Activated T-helper 1 cell treated with Interleukin-2 at 50 U/mL for 16 hours (primary cell): Measurements from ENCODE around the gene UBE4A.

Experiments used
- DNase-seq: peaks from one replicate; pipeline ENCODE4 v3.0.0-alpha.2; 2020; ENCODE audit warnings: low read depth

The UBE4A gene, protein sequence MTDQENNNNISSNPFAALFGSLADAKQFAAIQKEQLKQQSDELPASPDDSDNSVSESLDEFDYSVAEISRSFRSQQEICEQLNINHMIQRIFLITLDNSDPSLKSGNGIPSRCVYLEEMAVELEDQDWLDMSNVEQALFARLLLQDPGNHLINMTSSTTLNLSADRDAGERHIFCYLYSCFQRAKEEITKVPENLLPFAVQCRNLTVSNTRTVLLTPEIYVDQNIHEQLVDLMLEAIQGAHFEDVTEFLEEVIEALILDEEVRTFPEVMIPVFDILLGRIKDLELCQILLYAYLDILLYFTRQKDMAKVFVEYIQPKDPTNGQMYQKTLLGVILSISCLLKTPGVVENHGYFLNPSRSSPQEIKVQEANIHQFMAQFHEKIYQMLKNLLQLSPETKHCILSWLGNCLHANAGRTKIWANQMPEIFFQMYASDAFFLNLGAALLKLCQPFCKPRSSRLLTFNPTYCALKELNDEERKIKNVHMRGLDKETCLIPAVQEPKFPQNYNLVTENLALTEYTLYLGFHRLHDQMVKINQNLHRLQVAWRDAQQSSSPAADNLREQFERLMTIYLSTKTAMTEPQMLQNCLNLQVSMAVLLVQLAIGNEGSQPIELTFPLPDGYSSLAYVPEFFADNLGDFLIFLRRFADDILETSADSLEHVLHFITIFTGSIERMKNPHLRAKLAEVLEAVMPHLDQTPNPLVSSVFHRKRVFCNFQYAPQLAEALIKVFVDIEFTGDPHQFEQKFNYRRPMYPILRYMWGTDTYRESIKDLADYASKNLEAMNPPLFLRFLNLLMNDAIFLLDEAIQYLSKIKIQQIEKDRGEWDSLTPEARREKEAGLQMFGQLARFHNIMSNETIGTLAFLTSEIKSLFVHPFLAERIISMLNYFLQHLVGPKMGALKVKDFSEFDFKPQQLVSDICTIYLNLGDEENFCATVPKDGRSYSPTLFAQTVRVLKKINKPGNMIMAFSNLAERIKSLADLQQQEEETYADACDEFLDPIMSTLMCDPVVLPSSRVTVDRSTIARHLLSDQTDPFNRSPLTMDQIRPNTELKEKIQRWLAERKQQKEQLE

GRCh38 chr11:118359295-118359958 lies at the start of gene UBE4A:
Gene UBE4A, plus strand, starts transcription at chr11:118359600. Its CDS starts 5,481 bp downstream, at chr11:118365081.
- peak; percentile 94 for DNase-seq

- no peak for DNase-seq
Observed at GRCh38 chr11:118310271-118310670, 49.1 kb upstream of the UBE4A start.

DNA sequence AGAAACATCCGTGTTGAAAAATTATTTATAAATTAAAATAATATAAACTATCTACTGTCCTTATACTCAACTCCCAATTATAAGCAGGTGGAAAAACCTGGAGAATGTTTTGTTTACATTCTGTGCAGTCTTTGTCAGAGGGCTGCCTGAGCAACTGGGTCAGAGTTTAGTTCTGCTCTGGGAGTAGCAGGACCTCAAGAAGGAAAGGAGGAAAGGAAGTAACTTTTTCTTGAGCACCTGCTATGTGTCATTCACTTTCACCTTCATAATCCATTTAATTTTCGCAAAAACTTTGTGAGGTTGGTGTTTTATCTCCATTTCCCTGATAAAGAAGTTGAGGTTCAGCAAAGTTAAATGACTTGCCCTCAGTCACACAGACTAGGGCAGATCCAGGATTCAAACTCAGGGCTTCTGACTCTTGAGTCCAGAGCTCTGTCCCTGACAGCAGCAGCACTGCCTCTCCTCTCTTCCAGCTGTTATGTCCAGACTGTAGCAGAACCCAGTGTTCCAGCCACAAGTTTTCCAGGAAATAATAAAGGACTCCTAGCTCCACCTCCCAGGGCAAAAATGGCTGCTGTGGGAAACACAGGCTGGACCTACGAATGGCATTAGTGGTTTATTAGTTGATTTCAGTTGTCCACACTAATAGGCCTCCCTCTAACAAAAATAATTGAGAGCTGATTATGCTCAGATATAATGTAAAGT lies 48.5 kb upstream of the UBE4A start:
- no peak for DNase-seq

DNA sequence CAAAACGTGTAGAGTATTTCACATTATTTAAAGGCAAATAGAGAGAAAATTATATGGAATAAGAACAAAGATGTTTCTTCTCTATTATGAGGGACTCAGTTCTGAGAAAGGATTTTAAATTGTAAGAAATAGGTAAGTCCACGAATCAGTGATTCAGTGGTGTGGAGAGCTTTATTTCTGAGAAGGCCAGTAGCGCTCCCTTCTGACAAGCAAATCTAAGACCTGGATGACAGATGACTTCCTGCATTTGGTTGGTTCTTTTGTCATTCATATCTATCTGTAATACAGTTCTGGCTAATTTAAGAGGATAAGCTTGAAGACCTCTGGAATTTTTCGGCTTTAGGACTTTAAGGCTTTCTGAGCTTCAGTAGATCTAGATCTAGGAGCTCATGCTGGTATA lies 47.9 kb upstream of the UBE4A start:
- DNase-seq = no peak

- DNase-seq = no peak
Observed at GRCh38 chr11:118312328-118312727, 47.1 kb upstream of the UBE4A start.

- no peak for DNase-seq
Observed at GRCh38 chr11:118313242-118313641, 46.2 kb upstream of the UBE4A start.

DNA sequence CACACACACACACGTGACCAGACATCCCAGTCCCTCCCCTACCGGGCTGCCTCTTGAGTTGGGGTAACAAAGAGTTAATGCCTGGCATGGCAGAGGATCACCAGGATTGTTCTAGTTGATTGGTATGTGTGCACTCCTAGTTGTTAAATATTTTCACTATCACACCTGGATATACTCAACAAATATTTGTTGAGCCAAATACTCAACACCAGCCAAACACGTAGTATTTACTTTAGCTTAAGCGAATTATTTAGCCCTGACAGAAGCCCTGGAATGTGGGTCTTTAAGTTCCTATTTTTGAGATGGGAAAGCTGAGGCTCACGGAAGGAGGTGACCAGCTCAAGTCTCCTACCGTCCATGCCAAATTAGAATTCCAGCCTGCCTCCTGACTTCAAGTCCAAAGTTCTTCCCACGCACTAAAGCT lies 44.4 kb upstream of the UBE4A start:
- DNase-seq = no peak

GRCh38 chr11:118318124-118318523 lies 41.3 kb upstream of the UBE4A start:
- DNase-seq = no peak

GRCh38 chr11:118318581-118319336 lies 40.6 kb upstream of the UBE4A start:
- DNase-seq = no peak

DNA sequence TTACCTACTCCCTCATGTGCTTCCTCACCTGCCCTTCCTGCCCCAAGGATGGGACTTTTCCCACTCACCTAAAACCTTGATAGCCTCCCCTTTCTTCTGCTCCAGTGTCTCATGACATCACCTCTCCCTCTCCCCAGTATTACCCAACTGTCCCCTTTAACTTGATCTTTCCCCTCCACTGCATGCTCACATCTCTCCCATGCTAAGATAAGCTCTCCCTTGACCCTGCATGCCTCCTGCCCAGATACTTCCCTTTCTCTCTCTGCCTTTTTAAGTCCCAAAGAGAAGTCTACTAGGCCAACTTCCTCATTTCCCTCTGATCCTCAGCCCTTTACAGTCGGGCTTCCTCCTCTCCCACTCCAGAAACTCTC lies 40.1 kb upstream of the UBE4A start:
- no peak for DNase-seq

DNA sequence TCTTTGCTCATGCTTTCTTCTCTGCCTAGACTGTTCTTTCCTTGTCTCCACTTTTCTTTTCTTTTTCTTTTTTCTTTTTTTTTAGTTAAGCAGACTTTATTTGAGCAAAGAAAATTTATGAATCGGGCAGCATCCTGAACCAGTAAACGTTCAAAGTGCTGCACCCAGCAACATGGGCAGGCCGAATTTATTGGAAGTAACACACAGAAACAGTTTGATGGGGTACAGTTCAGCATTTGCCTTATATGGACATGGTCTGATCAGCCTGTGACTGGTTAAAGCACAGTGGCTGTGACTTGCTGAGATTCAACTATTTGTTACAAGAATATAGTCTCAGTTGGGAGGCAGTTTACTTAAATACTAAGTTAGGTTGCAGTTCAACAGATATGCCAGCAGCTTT lies 38.9 kb upstream of the UBE4A start:
- no peak for DNase-seq

DNA sequence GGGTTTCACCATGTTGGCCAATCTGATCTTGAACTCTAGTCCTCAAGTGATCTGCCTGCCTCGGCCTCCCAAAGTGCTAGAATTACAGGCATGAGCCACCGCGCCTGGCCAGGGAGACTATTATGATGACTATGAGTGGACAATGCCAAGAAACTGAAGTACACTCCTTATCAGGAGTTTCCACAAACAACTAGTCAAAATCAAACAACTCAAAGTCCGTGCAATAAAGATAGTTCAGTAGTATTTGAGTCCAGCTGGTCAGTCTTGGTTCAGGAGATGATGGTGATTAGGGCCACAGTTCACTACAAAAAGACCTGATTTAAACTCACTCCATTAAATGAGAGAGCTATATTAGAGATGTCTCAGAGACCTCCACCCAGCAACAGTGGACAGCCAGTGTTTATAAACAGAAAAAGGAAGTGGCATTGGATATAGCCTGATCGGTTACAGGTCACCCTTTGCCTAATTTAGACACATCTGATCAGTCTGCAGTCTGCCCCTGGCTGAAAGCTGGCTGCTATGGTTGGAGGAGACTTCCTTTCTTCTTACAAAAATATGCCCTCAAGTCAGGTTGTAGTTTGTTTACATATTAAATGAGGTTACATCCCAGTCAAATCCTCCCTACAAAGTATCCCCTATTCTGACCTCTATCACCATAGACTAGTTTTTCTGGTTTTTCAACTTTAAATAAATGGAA lies 37.9 kb upstream of the UBE4A start:
- no peak for DNase-seq

GRCh38 chr11:118322721-118323120 lies 36.7 kb upstream of the UBE4A start:
- no peak for DNase-seq

DNA sequence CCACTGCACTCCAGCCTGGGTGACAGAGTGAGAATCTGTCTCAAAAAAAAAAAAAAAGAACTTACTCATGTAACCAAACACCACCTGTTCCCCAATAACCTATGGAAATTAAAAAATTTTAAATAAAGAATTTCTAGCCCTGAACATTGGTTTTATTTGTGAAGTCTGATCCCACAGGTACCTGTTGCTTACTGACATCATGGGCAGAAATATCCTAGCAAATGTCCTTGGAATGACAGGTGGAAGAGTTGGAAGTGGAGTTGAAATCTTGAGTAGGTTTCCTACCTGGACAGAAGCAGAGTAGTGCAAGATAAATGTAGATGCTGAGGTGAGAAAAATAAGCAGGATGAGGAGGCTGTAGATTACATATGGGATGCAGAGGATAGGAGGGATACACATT lies 34.1 kb upstream of the UBE4A start:
- no peak for DNase-seq

DNA sequence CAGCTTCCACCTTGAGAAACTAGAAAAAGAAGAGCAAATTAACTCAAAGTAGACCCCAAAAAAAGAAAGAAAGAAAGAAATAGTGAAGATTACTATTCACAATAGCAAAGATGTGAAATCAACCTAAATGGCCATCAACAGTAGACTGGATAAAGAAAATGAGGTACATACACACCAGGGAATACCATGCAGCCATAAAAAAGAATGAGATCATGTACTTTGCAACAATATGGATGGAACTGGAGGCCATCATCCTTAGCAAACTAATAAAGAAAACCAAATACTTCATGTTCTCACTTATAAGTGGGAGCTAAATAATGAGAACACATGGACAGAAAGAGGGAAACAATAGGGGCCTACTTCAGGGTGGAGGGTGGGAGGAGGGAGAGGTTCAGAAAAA lies 30.7 kb upstream of the UBE4A start:
- no peak for DNase-seq

GRCh38 chr11:118334745-118335144 lies 24.7 kb upstream of the UBE4A start:
- no peak for DNase-seq

DNA sequence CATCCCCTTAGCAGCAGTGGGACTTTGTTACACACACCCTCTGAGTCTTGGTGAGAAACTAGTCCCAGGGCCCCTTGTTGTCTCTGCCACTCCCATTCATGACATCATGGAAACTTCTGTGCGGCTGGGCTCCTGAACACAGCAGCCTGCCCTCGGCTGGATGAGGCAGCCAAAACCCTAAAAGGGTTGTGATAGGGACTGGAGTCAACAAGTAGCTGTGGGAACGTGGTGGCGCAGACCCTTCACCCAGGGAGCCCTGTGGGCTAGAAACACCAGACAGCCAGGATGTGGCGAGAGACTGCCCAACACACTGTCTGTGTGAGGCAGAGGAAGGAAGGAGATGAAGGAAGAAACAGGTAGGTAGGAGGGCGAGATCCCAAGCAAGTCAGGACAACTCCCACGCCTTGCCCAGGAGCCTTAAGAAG lies 20.8 kb upstream of the UBE4A start:
- DNase-seq = peak; percentile 78

DNA sequence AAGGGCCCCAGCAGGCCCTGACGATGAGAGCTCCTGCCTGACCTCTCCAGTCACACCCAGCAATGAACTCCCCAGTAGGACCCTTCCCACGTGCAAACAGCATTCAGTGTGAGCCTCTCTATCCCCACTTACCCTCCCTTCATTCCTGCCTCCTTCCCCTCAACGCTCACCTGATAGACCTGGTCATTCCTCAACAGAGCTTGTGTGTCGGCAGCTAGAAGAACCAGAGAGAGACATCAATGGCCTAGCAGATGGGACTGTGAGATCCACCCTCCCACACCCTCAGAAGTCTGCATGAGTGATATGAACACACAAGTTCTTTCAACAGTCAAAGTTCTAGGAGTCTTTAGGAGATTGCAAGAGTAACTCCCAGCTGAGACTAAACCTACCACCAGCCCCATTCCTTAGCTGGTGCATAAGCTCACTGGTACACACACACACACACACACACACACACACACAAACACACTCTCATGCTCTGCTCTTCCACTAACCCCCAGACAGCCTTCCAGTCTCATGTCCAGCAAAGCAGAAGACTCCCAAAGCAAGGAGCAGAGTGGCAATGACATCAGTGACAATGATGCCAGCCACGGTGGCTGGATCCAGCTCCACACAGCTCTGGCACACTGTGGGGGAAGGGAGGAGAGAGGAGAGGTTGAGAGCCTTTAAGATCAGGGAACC lies 20.0 kb upstream of the UBE4A start:
- no peak for DNase-seq

GRCh38 chr11:118340449-118340848 lies 19.0 kb upstream of the UBE4A start:
- DNase-seq = no peak

GRCh38 chr11:118341261-118341660 lies 18.1 kb upstream of the UBE4A start:
- no peak for DNase-seq
